Activated CD4-positive, CD25-positive, alpha-beta regulatory T cell treated with anti-CD3 and anti-CD28 coated beads, Interleukin-2, amount 50 U/mL, for 72 hours (primary cell): Measurements from ENCODE around the gene SUCLG2.
"Not testable (repeated sequence)": the region's sequence is repeated elsewhere in the genome, so short reads cannot be mapped to it uniquely, and the experiment has no call there.

Experiments
- DNase-seq: peaks from one replicate; pipeline ENCODE4 v3.0.0; 2021

SUCLG2 gene

DNA sequence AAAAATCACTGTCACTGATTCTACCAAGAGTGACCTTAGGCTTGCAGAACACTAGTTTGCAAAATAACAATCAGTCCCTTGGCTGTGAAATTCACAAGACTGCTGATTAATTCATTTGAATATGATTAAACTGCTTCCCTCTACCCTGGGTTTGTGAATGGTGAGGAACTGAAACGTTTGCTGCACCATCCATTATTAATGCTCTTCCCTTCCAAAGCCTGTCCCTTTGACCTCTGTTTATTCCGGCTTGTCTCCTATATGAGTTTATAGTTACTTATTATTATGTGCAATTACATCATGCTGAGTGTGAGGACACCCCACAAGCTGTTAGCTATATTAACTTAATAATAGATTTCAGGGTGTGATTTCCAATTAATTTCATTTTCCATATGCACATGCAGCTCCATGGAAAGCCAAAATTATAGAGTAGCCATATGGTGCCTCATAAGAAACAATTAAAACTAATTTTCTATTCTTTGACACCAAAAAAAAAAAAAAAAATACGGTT is 96.5 kb downstream of the SUCLG2 start:
- no peak for DNase-seq

DNA sequence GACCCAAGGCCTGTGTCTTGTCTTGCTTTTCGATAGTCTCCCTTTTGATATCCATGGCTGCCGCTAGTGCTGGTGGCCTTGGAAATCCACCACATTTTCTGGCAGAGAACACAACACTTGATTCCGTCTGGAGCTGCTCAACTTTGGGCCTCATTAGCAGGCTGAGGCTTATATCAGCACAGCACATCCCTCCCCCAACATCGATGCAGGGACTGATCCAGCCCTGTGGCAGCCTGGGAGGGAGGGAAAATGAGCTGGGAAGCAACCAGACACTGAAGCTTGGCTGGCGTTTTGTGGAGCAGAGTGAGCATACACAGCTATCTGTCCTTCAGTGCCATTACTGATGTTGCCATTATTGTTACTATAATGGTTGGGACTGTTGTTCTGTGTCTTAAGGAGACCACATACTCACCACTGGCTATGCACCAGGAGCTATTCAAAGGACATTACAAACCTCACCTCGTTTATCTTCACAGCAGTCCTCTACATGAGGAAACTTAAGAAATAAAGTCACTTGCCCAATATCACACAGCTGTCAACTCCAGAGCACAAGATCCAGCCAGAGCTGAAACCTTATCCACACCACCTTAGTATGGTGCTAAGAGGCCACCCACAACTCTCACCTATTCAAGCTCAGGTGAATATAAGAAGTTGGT is 102.9 kb downstream of the SUCLG2 start:
- DNase-seq: no peak

DNA sequence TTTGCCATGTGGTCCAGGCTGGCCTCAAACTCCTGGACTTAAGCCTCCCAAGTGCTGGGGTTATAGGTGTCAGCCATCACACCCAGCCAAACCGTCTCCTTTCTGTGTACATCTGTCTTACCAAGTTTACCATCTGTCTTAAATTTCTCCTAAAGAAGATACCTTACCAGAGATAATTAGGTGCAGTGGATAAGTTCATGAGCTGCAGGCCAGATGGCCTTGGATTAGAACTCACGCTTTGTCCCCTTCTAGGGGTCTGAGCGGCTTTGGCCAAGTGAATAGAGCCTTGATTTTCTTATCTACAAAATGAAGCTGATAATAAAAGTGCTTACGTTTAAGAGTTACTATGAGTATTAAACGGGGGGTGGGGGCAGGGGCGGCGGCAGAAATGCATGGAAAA is 103.9 kb downstream of the SUCLG2 start:
- no peak for DNase-seq

DNA sequence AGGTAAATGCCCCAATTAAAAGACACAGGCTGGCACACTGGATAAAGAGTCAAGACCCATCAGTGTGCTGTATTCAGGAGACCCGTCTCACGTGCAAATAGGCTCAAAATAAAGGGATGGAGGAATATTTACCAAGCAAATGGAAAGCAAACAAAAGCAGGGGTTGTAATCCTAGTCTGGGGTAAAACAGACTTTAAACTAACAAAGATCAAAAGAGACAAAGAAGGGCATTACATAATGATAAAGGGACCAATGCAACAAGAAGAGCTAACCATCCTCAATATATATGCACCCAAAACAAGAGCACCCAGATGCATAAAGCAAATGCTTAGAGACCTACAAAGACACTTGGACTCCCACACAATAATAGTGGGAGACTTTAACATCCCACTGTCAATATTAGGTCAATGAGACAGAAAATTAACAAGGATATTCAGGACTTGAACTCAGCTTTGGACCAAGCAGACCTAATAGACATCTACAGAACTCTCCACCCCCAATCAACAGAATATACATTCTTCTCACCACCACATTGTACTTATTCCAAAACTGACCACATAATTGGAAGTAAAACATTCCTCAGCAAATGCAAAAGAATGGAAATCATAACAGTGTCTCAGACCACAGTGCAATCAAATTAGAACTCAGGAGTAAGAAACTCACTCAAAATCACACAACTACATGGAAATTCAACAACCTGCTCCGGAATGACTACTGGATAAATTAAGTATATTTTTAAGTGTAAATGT is 111.7 kb downstream of the SUCLG2 start:
- DNase-seq: not testable (repeated sequence)

DNA sequence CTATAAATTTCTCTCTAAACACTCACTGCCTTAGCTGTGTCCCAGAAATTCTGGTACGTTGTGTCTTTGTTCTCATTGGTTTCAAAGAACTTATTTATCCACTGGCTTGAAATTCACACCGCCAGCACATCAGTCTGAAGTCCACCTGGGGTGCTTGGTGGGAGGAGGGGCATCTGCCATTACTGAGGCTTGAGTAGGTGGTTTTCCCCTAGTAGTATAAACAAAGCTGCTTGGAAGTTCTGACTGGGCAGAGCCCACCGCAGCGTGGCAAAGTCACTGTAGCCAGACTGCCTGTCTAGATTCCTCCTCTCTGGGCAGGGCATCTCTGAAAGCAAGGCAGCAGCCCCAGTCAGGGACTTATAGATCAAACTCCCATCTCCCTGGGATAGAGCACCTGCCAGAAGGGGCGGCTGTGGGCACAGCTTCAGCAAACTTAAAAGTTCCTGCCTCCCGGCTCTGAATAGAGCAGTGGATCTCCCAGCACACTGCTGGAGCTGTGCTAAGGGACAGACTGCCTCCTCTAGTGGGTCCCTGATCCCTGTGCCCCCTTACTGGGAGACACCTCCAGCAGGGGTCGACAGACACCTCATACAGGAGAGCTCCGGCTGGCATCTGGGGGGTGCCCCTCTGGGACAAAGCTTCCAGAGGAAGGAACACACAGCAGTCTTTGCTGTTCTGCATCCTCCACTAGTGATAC is 114.1 kb downstream of the SUCLG2 start:
- no peak for DNase-seq

DNA sequence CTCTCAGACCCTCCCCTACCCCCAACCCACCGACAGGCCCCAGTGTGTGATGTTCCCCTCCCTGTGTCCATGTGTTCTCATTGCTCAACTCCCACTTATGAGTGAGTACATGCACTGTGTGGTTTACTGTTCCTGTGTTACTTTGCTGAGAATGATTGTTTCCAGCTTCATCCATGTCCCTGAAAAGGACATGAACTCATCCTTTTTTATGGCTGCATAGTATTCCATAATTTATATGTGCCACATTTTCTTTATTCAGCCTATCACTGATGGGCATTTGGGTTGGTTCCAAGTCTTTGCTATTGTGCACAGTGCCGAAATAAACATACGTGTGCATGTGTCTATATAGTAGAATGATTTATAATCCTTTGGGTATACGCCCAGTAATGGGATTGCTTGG is 117.2 kb downstream of the SUCLG2 start:
- DNase-seq: not testable (repeated sequence)

DNA sequence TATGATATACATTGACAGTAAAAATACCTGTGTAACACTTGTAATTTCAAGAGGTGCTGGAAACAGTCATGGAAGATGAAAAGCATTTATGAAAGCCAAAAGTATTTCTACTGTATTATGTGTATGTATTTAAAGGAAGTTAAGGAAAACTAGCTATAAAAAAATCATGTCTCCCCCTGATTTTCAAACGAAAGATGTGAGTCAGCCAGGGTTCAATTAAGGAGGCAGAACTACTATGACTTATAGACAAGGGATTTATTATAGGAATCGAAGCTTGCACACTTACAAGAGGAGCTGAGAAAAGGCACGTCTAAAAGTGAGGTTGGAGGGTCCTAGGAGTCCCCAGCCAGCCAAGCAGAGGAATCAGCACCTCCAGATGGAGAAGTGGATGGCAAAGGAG is 119.4 kb downstream of the SUCLG2 start:
- no peak for DNase-seq

DNA sequence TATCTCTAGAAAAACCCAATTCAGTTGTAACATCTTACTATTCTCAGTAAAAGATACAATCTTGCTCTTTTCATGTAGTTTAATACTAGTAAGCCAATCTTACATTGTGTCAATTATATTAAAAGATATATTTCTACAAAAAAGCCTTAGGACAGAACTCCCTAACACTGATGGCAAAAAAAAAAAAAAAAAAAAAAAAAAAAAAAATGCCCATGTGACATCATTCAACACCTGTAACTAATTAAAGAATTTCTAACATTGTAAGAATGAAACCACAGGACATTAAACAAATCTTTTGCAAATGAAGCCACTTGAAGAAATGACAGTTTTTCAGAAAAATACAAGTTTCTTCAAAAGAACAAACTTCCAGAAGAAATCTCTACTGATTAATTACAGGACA is 119.8 kb downstream of the SUCLG2 start:
- DNase-seq: no peak

DNA sequence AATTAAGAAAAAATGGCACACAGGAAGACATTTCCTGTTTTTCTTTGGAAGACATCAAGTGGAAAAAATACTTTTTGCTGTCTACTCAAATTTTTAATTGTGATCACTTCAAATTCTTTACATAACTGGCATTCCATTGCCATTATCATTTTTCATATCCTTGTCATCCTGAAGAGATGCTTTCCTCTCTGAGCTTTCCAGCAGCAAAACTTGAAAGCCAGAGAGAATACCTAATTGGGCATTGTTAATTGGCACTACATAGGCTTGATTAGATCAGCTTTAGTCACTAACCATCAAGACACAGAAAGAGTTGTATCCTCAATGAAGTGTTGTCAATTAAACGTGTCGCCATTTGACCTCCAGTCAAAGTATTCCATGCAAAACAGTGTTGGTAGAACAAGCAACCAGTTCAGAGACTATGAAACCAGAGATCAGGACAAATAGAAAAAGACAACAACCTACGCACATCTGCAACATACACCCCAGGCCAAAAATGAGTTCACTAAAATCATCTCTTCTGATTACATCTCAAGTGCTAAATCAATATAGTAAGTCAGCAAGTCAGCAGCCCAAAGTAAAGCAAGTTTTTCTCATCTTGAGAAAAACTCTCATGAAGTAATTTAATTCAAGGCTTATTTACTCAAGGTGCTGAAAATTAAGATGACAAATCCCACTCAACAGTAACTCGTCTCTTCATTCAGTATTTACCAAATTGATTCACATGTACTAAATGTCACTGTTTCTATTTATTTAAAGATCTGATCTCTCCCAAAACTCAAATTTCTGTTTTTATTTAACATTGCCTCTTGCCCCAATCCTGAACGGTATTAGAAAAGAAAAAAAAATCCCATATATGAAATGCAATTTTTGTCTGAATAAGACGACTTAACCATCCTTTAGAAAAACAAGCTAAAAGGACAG is 123.0 kb downstream of the SUCLG2 start:
- DNase-seq: no peak

DNA sequence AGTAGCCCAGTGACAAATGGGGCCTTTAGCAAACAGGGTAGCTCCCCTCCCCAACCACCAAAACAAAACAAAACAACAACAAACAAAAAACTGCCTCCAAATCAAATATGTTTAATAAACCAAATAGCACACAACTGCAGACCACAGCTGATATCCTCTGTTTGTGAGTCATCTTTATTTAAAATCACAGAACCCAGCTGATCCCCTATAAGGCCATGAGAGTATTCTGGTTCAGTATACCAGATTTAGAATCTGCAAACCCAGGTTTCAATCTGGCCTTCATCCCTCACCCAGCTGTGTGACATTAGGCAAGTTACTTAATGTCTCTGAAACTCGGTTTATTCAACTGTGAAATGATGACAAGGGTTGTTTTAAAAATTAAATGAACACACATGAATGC is 124.5 kb downstream of the SUCLG2 start:
- no peak for DNase-seq

DNA sequence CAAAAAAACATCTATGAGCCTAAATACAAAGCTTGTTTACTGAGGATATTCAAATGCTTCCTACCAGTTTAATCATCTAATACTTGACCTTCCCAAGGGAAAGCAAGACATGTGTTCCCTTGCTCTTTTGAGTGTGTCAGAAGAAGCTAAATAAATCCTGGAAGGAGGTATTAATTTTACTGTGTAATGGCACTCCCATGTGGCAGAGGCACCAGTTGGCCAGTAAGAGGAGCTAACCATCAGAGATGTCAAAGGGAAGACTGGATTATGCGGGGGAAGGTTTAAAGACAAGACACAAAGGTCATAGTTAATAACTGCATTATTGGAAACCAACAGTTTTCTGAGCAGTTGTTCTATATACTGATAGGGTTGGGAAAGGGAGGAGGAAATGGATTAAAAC is 125.1 kb downstream of the SUCLG2 start:
- no peak for DNase-seq

DNA sequence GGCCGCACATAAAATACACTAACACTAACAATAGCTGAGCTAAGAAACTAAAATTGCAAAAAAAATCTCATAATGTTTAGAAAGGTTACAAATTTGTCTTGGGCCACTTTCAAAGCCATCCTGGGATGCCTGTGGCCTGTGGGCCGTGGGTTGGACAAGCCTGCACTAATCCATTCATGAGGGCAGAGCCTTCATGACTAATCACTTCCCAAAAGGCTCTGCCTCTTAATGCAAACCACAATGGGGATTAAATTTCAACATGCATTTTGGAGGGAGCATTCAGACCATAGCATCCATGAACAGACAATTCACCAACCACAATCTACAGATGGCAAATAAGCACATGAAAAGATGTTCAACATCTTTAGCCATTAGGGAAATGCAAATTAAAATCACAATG is 128.2 kb downstream of the SUCLG2 start:
- no peak for DNase-seq

DNA sequence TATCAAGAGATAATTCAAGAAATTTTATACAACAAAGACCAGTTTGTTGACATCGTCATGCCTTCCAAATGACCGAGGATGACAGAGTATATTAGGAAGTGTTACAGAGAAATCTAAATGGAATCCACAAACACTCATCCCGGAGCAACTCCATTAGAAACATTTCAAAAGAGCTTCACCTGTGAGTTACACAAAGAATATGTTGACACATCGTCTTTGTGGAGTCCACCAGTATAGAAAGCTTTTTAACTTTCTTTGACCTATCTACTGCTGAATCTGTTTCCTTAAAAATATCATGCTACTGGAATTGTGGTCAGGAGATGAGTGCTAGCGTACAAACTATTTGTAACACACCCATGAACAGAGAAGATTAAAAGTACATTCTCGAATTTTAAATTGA is 130.4 kb downstream of the SUCLG2 start:
- DNase-seq: no peak

DNA sequence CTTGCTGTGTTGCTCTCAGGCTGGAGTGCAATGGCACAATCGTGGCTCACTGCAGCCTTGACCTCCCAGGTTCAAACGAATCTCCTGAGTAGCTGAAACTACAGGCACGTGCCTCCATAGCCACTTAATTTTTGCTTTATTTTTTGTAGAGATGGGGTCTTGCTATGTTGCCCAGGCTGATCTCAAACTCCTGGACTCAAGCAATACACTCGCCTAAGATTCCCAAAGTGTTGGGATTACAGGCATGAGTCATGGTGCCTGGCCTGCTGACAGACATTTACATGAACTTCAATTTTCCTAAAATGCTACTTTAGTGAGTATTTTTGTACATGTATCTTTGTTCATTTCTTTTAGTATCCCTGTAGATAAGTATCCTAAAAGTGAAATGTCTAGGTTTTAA is 132.3 kb downstream of the SUCLG2 start:
- DNase-seq: no peak

DNA sequence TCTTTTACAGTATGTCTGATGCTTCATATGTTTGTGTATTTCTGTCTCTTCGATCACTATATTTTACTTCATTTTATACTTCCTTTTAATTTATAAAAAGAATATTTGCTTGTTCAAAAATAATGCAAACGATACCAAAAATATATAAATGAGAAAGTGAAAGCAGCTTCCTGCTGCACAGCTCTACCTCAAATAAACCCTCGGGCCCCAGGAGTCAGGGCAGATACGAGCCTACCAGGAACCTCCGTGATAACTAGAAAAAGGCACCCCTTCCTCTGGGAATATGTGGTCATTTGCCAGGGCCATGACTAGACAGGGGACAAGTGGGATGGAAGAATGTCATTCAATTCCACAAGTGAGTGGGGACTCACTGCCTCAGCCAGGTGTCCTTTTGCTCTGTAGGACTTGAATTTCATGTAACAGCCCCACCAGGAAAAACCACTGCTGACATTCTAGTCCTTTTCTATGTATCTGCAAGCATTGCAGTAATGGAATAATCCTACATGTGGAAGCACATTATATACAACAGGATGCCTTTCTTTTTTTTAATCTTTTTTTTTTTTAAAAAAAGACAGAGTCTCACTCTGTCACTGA is 133.3 kb downstream of the SUCLG2 start:
- DNase-seq: no peak

DNA sequence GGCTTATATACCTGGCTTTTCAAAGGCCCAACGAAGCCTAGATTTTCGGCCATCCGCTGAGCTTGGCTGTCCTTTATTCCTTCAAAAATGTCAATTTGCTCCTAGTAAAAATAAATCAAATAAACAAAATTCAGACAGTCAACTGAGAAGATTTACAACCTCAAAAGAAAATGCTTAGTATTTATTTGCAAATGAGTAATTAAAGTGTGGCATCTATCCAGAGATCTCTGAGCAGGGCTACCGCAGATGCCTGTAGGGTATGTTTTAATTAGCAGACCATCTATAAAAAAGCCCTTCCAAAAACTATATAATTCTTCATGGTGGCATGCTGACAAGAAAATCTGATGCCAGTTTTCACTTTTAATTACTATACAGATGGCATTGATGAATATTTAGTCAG is 136.2 kb downstream of the SUCLG2 start:
- DNase-seq: no peak

DNA sequence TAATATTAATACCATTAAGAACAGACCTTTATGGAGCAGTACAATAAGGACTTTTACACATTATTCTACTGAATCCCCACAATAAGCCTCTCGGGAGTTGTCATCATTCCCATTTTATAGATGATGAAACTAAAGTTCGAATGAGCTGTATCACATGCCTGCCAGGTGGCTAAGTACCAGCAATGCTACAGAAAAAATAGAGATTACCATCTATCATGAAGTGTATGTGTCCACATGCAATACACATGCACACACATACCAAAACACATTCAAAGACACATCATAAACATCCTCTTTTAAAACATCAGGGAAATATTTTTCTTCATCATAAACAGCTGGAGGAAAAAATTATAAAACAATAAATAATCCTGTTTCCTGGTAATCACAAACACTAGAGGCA is 136.6 kb downstream of the SUCLG2 start:
- DNase-seq: no peak

DNA sequence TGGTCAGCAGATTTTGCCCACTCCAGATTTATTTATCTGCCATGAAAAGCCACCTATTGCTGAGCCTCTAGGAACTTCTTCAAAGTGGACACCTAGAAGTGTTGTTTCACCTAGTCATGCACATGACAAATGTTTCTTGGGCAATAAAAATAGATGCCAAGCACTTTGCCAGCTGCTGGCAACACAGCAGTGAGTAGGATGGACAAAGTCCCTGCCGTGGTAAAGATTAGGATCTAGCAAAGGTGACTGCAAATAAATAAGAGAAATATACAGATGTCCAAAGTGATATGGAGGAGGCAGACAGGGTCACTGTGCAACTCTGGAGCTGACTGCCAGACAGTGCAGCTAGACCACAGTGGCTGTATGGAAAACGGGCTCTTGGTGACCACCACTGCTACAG is 137.9 kb downstream of the SUCLG2 start:
- DNase-seq: no peak

DNA sequence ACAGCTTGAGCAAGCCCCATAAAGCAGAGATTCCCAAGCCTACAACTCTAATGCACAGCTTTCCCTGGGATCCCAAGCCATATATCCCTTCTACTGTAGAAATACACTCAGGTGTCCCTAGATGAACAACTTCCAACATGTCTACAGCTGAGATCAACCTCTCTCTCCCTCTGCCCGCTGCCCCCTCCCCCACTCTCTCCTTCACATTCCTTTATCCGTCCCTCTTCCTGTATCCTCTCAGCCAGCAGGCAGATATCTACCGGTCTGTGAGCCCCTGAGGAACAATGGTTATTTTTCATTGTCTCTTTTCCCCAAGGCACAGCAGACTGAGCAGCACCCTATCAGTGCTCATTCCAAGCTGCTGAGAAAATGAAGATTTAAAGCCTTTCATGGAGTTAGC is 138.6 kb downstream of the SUCLG2 start:
- DNase-seq: no peak

DNA sequence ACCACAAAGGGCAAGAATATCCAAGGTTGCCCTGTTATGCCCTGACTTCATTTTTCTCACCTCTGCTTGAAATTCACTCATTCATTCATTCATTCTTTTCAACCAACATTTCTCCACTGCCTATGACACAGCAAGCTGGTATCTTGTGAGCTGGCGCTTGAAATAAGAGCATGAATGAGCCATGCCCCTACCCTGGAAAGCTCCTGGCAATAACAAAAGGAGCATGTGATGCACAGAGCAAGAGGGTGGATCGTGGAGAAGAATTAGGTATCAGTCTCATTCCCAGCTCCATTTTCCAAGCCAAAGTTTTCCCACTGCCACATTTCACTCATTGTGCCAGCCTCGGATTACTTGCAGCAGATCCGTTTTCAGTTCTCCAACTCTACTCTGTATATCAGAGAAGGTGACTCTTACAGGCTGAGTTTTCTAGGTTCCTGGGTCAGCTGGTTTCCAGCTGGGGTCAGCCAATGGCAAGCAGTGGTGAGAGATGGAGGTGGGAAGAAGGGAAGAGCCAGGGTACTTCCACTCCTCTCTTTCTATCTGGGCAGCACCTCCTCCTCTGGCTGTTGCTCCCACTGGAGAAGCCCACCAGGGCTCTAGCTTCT is 144.8 kb downstream of the SUCLG2 start:
- no peak for DNase-seq

DNA sequence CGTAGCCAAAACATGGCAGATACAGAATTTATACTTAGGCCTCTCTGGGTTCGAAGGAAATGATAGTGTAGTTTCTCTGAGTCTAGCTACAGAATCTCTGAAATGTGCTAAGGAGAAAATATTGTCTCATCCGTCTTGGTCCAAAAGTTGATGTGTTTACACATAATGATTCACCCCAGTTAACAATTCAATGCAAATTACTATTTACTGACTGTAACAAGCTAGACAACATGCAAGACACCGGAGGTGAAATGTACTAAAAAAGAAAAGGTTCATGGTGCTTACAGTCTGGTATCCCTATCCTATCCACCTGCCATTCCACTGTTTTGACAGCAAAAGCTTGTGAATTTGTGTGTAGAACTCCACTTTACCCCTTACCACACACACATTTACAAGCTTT is 146.8 kb downstream of the SUCLG2 start:
- DNase-seq: no peak

DNA sequence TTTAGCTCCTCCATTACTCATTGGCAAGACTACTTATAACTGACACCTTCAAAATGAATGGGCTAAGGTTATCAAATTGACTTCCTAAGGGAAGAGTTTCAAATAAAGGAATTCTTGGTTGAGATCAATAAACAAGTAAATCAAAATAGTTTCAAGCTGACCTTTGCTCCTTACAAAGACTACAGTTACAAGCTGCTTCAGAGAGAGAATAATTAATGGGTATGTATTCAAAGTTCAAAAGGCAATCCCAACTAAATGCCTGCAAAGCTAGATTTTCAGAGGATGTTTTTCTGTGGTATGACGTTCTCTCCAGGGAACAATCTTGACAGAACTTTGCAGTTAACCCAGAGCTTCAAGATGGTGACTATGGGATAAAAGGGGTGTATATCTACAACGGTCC is 153.7 kb downstream of the SUCLG2 start:
- DNase-seq: no peak
